SK-N-SH treated with all-trans-retinoic acid at 6 μM for 48 hours (cell line): ENCODE results near the gene IL17B.

Experiments
- CREB5 ChIP-seq: fragments of 250-450 bp; sonication (Bioruptor Pico); IDR thresholded peaks from 2 replicates; pipeline ENCODE4 v1.5.1; 2020; ENCODE audit warnings: low read depth, mild to moderate bottlenecking, moderate library complexity
- CSRNP3 ChIP-seq: fragments of 250-450 bp; sonication (Bioruptor Pico); IDR thresholded peaks from 2 replicates; pipeline ENCODE4 v1.5.1; 2021; ENCODE audit warnings: mild to moderate bottlenecking, moderate library complexity
- OSR1 ChIP-seq: fragments of 250-450 bp; sonication (Bioruptor Pico); IDR thresholded peaks from 2 replicates; pipeline ENCODE4 v1.8.0; 2022; ENCODE audit warnings: moderate library complexity, mild to moderate bottlenecking, inconsistent platforms
- PATZ1 ChIP-seq: fragments of 250-450 bp; sonication (Bioruptor Pico); IDR thresholded peaks from 2 replicates; pipeline ENCODE4 v1.8.0; 2020; ENCODE audit warnings: mild to moderate bottlenecking, moderate library complexity, borderline replicate concordance
- PPARA ChIP-seq: fragments of 250-450 bp; sonication (Bioruptor Pico); IDR thresholded peaks from 2 replicates; pipeline ENCODE4 v1.5.0; 2020; ENCODE audit warnings: mild to moderate bottlenecking, borderline replicate concordance
- RARB ChIP-seq: fragments of 250-450 bp; sonication (Bioruptor Pico); IDR thresholded peaks from 2 replicates; pipeline ENCODE4 v1.8.0; 2021; ENCODE audit warnings: mild to moderate bottlenecking, moderate library complexity
- SNAI2 ChIP-seq: fragments of 250-450 bp; sonication (Bioruptor Pico); IDR thresholded peaks from 2 replicates; pipeline ENCODE4 v1.5.0; 2020; ENCODE audit warnings: mild to moderate bottlenecking, moderate library complexity
- ZFP30 ChIP-seq: fragments of 450-650 bp; formaldehyde crosslinking; IDR thresholded peaks from 2 replicates; pipeline ENCODE4 v1.5.0; 2022; ENCODE audit warnings: mild to moderate bottlenecking, moderate library complexity
- ZNF565 ChIP-seq: fragments of 450-650 bp; formaldehyde crosslinking; conservative IDR thresholded peaks from 2 replicates; pipeline ENCODE4 v1.5.0; 2020; ENCODE audit warnings: low read depth, mild to moderate bottlenecking, moderate library complexity
- ZNF8 ChIP-seq: fragments of 450-650 bp; formaldehyde crosslinking; IDR thresholded peaks from 2 replicates; pipeline ENCODE4 v1.5.0; 2020; ENCODE audit warnings: mild to moderate bottlenecking, moderate library complexity

- no peak for TF ChIP-seq RARB (CRISPR knock-in tag)
- no peak for TF ChIP-seq ZNF8
- no peak for TF ChIP-seq CREB5 (CRISPR knock-in tag)
- no peak for TF ChIP-seq ZFP30 (CRISPR knock-in tag)
- no peak for TF ChIP-seq PATZ1 (CRISPR knock-in tag)
- no peak for TF ChIP-seq OSR1 (CRISPR knock-in tag)
- no peak for TF ChIP-seq ZNF565 (CRISPR knock-in tag)
- no peak for TF ChIP-seq CSRNP3 (CRISPR knock-in tag)
- no peak for TF ChIP-seq SNAI2 (CRISPR knock-in tag)
- TF ChIP-seq PPARA: no peak
Observed at GRCh38 chr5:149371296-149371962, 7.7 kb downstream of the IL17B start.
